Neuronal stem cell (in vitro differentiated cells): Measurements from ENCODE around the gene OR6Q1.
A peak's percentile ranks its signal among the peaks of the same experiment; 100 is the strongest.

ENCODE experiments used
- DNase-seq: peaks from one replicate; pipeline ENCODE4 v3.0.0-alpha.2; 2013; ENCODE audit warnings: low spot score
- H2AFZ ChIP-seq: one replicate; pipeline ENCODE4 v1.6.1; 2013; ENCODE audit warnings: mild to moderate bottlenecking, low read length, inconsistent platforms
- H2AK5ac ChIP-seq: 2 replicates; pipeline ENCODE4 v1.6.1; 2013; ENCODE audit warnings: low read depth, mild to moderate bottlenecking, inconsistent platforms, low read length, moderate library complexity, mixed read lengths
- H2BK120ac ChIP-seq: 2 replicates; pipeline ENCODE4 v1.6.1; 2013; ENCODE audit warnings: low read depth, mild to moderate bottlenecking, inconsistent platforms, low read length, moderate library complexity, mixed read lengths
- H2BK12ac ChIP-seq: one replicate; pipeline ENCODE4 v1.6.1; 2013; ENCODE audit warnings: low read length, inconsistent platforms
- H2BK15ac ChIP-seq: 2 replicates; pipeline ENCODE4 v1.6.1; 2013; ENCODE audit warnings: mild to moderate bottlenecking, low read length, inconsistent platforms, mixed read lengths
- H2BK5ac ChIP-seq: one replicate; pipeline ENCODE4 v1.6.1; 2013; ENCODE audit warnings: inconsistent platforms, mild to moderate bottlenecking, low read length, moderate library complexity
- H3K14ac ChIP-seq: one replicate; pipeline ENCODE4 v1.6.1; 2013; ENCODE audit warnings: low read length, inconsistent platforms
- H3K18ac ChIP-seq: 2 replicates; pipeline ENCODE4 v1.6.1; 2013; ENCODE audit warnings: low read length, inconsistent platforms
- H3K23ac ChIP-seq: 2 replicates; pipeline ENCODE4 v1.6.1; 2013; ENCODE audit warnings: low read depth, mild to moderate bottlenecking, mixed read lengths, low read length, inconsistent platforms; ENCODE audit not compliant: poor library complexity
- H3K27ac ChIP-seq: replicated peaks from 3 replicates; pipeline ENCODE4 v1.5.1; 2013; ENCODE audit warnings: low read length, inconsistent platforms
- H3K27me3 ChIP-seq, 3 experiments: 2 replicates each; pipeline ENCODE4 v1.6.1; 2013; ENCODE audit warnings: low read length in 3 of 3, mild to moderate bottlenecking in 2 of 3, inconsistent platforms in 1 of 3, low read depth in 1 of 3, mixed read lengths in 1 of 3, moderate library complexity in 1 of 3; ENCODE audit not compliant: control insufficient read depth in 3 of 3, insufficient read depth in 3 of 3
- H3K36me3 ChIP-seq, 2 donors: replicated peaks in 1 of 2; 2 replicates each; pipeline ENCODE4 v1.6.1; 2013; ENCODE audit warnings: low read length in 2 of 2; ENCODE audit not compliant: control insufficient read depth in 2 of 2, insufficient read depth in 2 of 2
- H3K4ac ChIP-seq: 2 replicates; pipeline ENCODE4 v1.6.1; 2013; ENCODE audit warnings: inconsistent platforms, mild to moderate bottlenecking, low read length, moderate library complexity
- H3K4me1 ChIP-seq, 2 donors: 1 replicate in 1 of 2; 2 replicates in 1 of 2; pipeline ENCODE4 v1.6.1; 2013; ENCODE audit warnings: low read length in 2 of 2, low read depth in 1 of 2; ENCODE audit not compliant: control insufficient read depth in 2 of 2, insufficient read depth in 1 of 2
- H3K4me2 ChIP-seq: one replicate; pipeline ENCODE4 v1.6.1; 2013; ENCODE audit warnings: mild to moderate bottlenecking, low read length, inconsistent platforms; ENCODE audit not compliant: insufficient read depth, poor library complexity, severe bottlenecking
- H3K4me3 ChIP-seq, 2 donors: 2 replicates each; pipeline ENCODE4 v1.5.1; 2013; ENCODE audit warnings: low read length in 2 of 2, mild to moderate bottlenecking in 2 of 2, inconsistent platforms in 1 of 2, moderate library complexity in 1 of 2
- H3K79me1 ChIP-seq: one replicate; pipeline ENCODE4 v1.6.1; 2013; ENCODE audit warnings: low read depth, mild to moderate bottlenecking, inconsistent platforms, low read length, moderate library complexity
- H3K9ac ChIP-seq: one replicate; pipeline ENCODE4 v1.6.1; 2013; ENCODE audit warnings: mild to moderate bottlenecking, low read depth, low read length, inconsistent platforms; ENCODE audit not compliant: poor library complexity
- H3K9me3 ChIP-seq, 2 donors: replicated peaks in 1 of 2; 2 replicates each; pipeline versions ENCODE3 to v1.6.1; 2013; ENCODE audit warnings: low read length in 2 of 2, mild to moderate bottlenecking in 2 of 2, inconsistent platforms in 1 of 2, low read depth in 1 of 2, mixed read lengths in 1 of 2, moderate library complexity in 1 of 2; ENCODE audit not compliant: control insufficient read depth in 2 of 2, insufficient read depth in 1 of 2
- H4K8ac ChIP-seq: one replicate; pipeline ENCODE4 v1.6.1; 2013; ENCODE audit warnings: low read depth, mild to moderate bottlenecking, inconsistent platforms, low read length, moderate library complexity
- H4K91ac ChIP-seq: one replicate; pipeline ENCODE4 v1.6.1; 2013; ENCODE audit warnings: low read length, low read depth, mild to moderate bottlenecking, inconsistent platforms; ENCODE audit not compliant: poor library complexity
- WGBS, 2 donors: extraction: QIAGEN DNeasy Blood & Tissue Kit; methylation state at CpG; one replicate each; pipeline ENCODE4 v1.1.7; 2013; ENCODE audit warnings: missing lambda C conversion rate in 2 of 2, mixed read lengths in 1 of 2; ENCODE audit not compliant: insufficient read length in 2 of 2, insufficient replicate concordance in 1 of 2; ENCODE audit errors: extremely low coverage in 2 of 2; 5-methylcytosine and 5-hydroxymethylcytosine counted together

The OR6Q1 gene

DNA sequence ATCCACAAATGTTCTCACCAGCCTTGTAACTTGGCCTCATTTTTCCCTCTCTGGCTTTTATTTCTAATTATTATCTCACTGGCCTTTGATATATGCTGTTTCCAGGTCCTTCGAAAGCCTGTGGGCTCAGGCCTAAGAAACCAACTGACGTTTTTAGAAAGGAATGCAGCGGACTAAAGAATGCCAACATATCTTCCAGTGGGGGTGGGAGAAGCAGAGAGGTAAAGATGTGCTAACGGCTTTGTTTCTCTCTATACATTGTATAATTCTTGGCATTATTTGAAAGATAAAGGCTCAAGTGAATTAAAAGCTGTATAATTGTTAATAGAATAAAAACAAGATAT is 28.2 kb downstream of the OR6Q1 start:
- Histone ChIP-seq H3K4ac (no peak overlapping the region), H3K9ac (no peak overlapping the region), H3K14ac (no peak overlapping the region), H3K4me2 (no peak overlapping the region), H2BK12ac (peak overlapping the region; percentile 33), H3K23ac (no peak overlapping the region), H2AFZ (peak overlapping the region; percentile 31), H4K91ac (no peak overlapping the region), H3K9me3 (no peaks in the 10 kb centered on the region), H2AK5ac (no peak overlapping the region), H3K27me3 (no peaks in the 10 kb centered on the region), H2BK120ac (no peak overlapping the region), H4K8ac (no peak overlapping the region), H3K36me3 (no peaks in the 10 kb centered on the region), H3K4me1 (peaks cover 8% of the 10 kb centered on the region in 2 donors), H3K4me3 (no peak overlapping the region), H3K18ac (peak overlapping the region; percentile 86), H3K79me1 (no peaks in the 10 kb centered on the region), H2BK5ac (peak overlapping the region; percentile 69), H3K27ac (peak overlapping the region; percentile 17), H2BK15ac (no peak overlapping the region)
- peak; percentile 43 for DNase-seq
- WGBS, 2 donors, result no CpG with 5 or more reads among the region's 4 CpGs

DNA sequence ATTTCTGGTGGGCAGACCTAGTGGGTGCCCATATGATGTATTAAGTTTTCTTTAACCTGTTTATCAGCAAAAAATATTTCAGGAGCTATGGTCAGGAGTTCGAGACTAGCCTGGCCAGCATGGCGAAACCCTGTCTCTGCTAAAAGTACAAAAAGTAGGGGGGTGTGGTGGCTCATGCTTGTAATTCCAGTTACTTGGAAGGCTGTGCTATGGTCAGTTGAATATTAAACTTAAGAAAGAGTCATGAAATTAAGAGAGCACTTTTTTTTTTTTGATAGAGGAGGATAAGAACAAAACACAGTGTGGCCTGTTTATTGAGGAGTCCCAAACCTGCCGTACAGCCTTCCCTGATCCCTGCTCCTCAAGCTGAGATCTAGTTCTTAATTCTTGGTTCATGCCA is 29.8 kb downstream of the OR6Q1 start:
- WGBS, 2 donors, result no CpG with 5 or more reads among the region's 3 CpGs
- no peak overlapping the region for H3K27ac ChIP-seq

DNA sequence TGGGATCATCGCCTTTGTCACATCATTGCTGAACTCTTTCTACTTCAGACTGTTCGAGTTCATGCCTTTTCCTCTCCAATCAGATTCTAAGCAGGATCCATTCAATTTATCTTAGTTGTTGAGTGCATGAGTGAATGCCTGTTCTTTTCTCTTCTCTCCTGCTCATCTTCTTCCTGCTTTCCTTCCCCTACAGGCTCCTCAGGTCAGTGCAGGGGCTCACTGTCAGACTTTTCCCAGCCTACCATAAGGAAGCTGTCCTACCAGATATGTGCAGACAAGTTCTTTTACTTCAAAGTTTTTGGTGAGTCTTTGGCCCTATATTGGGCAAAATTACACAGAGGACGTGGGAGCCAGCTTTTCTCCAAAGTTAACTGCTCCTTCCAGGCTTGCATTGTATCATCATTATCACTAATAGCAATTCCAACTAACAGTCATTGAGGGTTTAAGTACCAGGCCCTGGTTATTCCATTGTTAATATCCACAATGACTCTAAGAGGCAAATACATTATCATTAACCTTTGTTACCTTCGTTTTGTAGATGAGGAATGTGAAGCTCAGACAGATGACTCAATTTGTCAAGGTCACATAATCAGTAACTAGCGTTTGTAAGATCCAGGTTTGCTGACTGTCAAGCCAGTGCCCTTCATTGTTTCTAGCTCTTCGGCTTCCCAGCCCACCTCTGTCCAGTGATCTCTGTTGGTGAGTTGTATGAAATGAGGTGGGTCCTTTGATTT is 30.4 kb downstream of the OR6Q1 start:
- Histone ChIP-seq H4K8ac (no peak overlapping the region), H3K9me3 (no peaks in the 10 kb centered on the region), H4K91ac (no peak overlapping the region), H3K27ac (no peak overlapping the region), H3K4me2 (no peak overlapping the region), H2AK5ac (no peak overlapping the region), H3K36me3 (no peaks in the 10 kb centered on the region), H3K18ac (no peak overlapping the region), H2AFZ (no peak overlapping the region), H3K79me1 (no peaks in the 10 kb centered on the region), H3K4me1 (peaks cover 8% of the 10 kb centered on the region in 2 donors), H2BK12ac (no peak overlapping the region), H3K9ac (no peak overlapping the region), H2BK120ac (no peak overlapping the region), H3K4ac (no peak overlapping the region), H3K23ac (no peak overlapping the region), H2BK5ac (no peak overlapping the region), H3K14ac (no peak overlapping the region), H2BK15ac (no peak overlapping the region), H3K27me3 (no peaks in the 10 kb centered on the region), H3K4me3 (no peak overlapping the region)
- no peak for DNase-seq
- WGBS, 2 donors, result no CpG with 5 or more reads among the region's 6 CpGs

More for the DNA sequence above, 29.8 kb downstream of the OR6Q1 start:
- Histone ChIP-seq H3K9me3 (no peaks in the 10 kb centered on the region), H4K8ac (no peak overlapping the region), H3K27me3 (no peaks in the 10 kb centered on the region), H3K23ac (no peak overlapping the region), H3K14ac (no peak overlapping the region), H3K4ac (no peak overlapping the region), H3K9ac (no peak overlapping the region), H3K36me3 (no peaks in the 10 kb centered on the region), H2BK120ac (no peak overlapping the region), H2BK5ac (no peak overlapping the region), H2AK5ac (no peak overlapping the region), H3K18ac (no peak overlapping the region), H3K4me3 (no peak overlapping the region), H2BK12ac (no peak overlapping the region), H2AFZ (no peak overlapping the region), H2BK15ac (no peak overlapping the region), H3K4me2 (no peak overlapping the region), H3K79me1 (no peaks in the 10 kb centered on the region), H3K4me1 (peaks cover 8% of the 10 kb centered on the region in 2 donors), H4K91ac (no peak overlapping the region)
- DNase-seq, result no peak

DNA sequence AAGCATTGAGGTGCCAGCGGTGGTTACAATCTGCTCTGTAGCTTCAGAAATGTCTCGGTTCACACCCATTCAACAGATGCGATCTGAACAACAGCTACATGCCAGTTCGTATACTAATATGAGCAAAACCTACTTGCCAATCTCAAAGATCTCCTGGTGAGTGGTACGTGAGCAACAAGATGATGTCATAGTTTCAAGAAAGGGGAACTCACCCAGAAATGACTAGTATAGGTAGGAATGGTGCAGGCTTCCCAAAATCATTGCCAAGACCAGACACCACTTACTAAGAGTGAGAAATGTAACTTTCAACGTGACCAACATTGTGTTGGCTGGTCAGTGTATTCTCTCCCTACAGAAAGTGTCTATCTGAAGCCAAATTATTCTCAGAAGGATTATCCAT is 31.1 kb downstream of the OR6Q1 start:
- no peaks in the 10 kb centered on the region for H3K27me3 ChIP-seq
- no peak overlapping the region for H3K9ac ChIP-seq
- H3K4me1 ChIP-seq, result peaks cover 8% of the 10 kb centered on the region in 2 donors
- H2AFZ ChIP-seq, result no peak overlapping the region
- no peaks in the 10 kb centered on the region for H3K9me3 ChIP-seq
- no peak overlapping the region for H3K14ac ChIP-seq
- no peak overlapping the region for H2BK12ac ChIP-seq
- H4K91ac ChIP-seq, result no peak overlapping the region
- no peak overlapping the region for H3K23ac ChIP-seq
- no peak overlapping the region for H3K4me2 ChIP-seq
- H3K18ac ChIP-seq, result no peak overlapping the region
- no peak overlapping the region for H3K4ac ChIP-seq
- H2BK120ac ChIP-seq, result no peak overlapping the region
- no peak overlapping the region for H3K4me3 ChIP-seq
- DNase-seq, result no peak
- H3K27ac ChIP-seq, result no peak overlapping the region
- no peak overlapping the region for H2BK15ac ChIP-seq
- no peaks in the 10 kb centered on the region for H3K36me3 ChIP-seq
- H3K79me1 ChIP-seq, result no peaks in the 10 kb centered on the region
- H2AK5ac ChIP-seq, result no peak overlapping the region
- no CpG with 5 or more reads among the region's 6 CpGs for WGBS, 2 donors
- no peak overlapping the region for H4K8ac ChIP-seq
- no peak overlapping the region for H2BK5ac ChIP-seq
